Ascending aorta (tissue), 2 donors: ENCODE results near the gene ARHGAP27. TPM values are rescaled to one million over a fixed set of nuclear protein-coding genes. Genes with fewer than 3 reads are reported as not detected.

Experiments used
- DNase-seq, 2 donors: peaks; one replicate each; pipeline ENCODE4 v3.0.0-alpha.2; 2019; ENCODE audit warnings: low spot score in 2 of 2
- H3K27ac ChIP-seq, 2 donors: fragments of 200-600 bp; sonication (generic); one replicate each; pipeline ENCODE4 v1.5.1; 2016 to 2017; ENCODE audit warnings: mild to moderate bottlenecking in 1 of 2
- H3K27me3 ChIP-seq: fragments of 200-600 bp; sonication (generic); one replicate; pipeline ENCODE4 v1.5.1; 2017
- H3K36me3 ChIP-seq, 2 donors: fragments of 200-600 bp; sonication (generic); one replicate each; pipeline ENCODE4 v1.5.1; 2016
- H3K4me1 ChIP-seq, 2 donors: fragments of 200-600 bp; sonication (generic); one replicate each; pipeline ENCODE4 v1.5.1; 2016 to 2017; ENCODE audit warnings: mild to moderate bottlenecking in 1 of 2
- H3K4me3 ChIP-seq, 2 donors: fragments of 200-600 bp; sonication (generic); one replicate each; pipeline ENCODE4 v1.5.1; 2016 to 2017; ENCODE audit warnings: mild to moderate bottlenecking in 1 of 2
- H3K9me3 ChIP-seq, 2 donors: fragments of 200-600 bp; sonication (generic); one replicate each; pipeline ENCODE4 v1.5.1; 2016
- CTCF ChIP-seq, 3 experiments: fragments of 200-600 bp in 2 of 3; fragments of 450-650 bp in 1 of 3; sonication (generic) in 2 of 3; IDR thresholded peaks; one replicate each; pipeline ENCODE4 v1.5.1; 2016 to 2019; ENCODE audit warnings: antibody characterized with exemption in 3 of 3, mild to moderate bottlenecking in 1 of 3, moderate library complexity in 1 of 3
- intact Hi-C: fragments of 100-400 bp; cut with DNase I; formaldehyde crosslinking; loops from one replicate; pipeline ENCODE4 v1.15.1; 2023
- total RNA-seq: library from RNA; depleted of rRNA; stranded (reverse); fragments of >200 nt; gene quantifications from one replicate; pipeline ENCODE4 v1.1.0, GENCODE V29; 2016

The ARHGAP27 gene
- total RNA-seq, 1 donor from 2014 or later, result 80.6 TPM

GRCh38 chr17:45405250-45406086 is 27.2 kb downstream of the ARHGAP27 start:
- H3K27ac ChIP-seq, result no peak overlapping the region
- H3K36me3 ChIP-seq, result peaks cover 0 to 13% of the 10 kb centered on the region in 2 donors
- peak overlapping the region in 1 of 2 donors; percentile 29 for H3K4me3 ChIP-seq
- TF ChIP-seq CTCF (IDR thresholded peaks at IDR 0.05), result no peak
- no peaks in the 10 kb centered on the region for H3K27me3 ChIP-seq
- no peaks in the 10 kb centered on the region for H3K9me3 ChIP-seq
- intact Hi-C loops, result no loop called here
- DNase-seq, result no peak
- peaks cover 0 to 5% of the 10 kb centered on the region in 2 donors for H3K4me1 ChIP-seq

DNA sequence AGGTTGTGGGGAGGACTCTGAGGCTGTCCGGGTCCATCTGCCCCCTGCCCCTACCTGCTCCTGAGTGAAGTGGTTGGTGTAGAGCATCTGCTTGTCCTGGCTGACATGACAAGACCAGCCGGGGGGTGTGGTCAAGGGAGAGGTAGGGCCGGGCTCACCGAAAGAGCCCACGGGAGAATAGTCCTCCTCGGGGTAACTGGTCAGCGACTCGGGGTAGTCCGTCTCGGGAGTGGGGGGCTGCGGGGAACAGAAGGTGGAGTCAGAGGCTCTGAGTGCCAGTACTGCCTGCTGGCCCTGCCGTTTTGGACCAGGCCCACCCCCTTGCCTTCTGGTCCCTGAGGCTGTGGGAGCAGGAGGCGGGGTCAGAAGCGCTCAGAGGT is 27.8 kb downstream of the ARHGAP27 start:
- intact Hi-C loops, result no loop called here
- DNase-seq, result no peak
- H3K27me3 ChIP-seq, result no peaks in the 10 kb centered on the region
- H3K27ac ChIP-seq, result no peak overlapping the region
- no peaks in the 10 kb centered on the region for H3K9me3 ChIP-seq
- TF ChIP-seq CTCF (IDR thresholded peaks at IDR 0.05), result no peak
- H3K4me1 ChIP-seq, result peaks cover 0 to 5% of the 10 kb centered on the region in 2 donors
- H3K36me3 ChIP-seq, result peaks cover 0 to 13% of the 10 kb centered on the region in 2 donors
- no peak overlapping the region for H3K4me3 ChIP-seq

DNA sequence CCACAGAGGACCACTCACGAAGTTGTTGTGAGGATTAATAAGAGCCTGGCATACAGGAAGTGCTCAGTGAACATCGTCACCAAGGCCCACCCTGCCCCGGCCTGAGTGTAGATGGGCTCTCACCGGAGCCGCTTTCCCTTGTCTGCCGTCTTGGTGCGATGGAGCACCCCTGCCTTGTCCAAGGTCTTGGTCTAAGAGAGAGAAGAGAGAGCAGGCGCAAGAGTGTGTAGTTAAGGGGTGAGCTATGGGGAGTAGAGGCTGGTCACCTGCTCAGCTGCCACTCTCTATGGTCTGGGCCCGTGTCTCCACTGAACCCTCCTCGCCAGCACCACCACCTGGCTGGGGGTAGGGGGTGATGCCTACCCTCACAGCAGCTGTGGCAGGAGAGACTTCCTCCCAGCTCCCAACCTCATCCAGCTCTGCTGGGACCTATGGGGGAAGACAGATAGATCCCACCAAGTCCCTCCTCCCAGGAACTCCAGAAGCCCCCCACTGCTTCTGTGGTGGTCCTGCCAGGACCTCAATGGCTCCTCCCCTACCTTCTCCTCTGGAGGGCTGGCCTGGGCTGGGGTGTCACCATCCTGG is 28.7 kb downstream of the ARHGAP27 start:
- Histone ChIP-seq H3K36me3 (peaks cover 0 to 15% of the 10 kb centered on the region in 2 donors), H3K4me3 (no peak overlapping the region), H3K27ac (no peak overlapping the region), H3K4me1 (peaks cover 0 to 5% of the 10 kb centered on the region in 2 donors), H3K27me3 (no peaks in the 10 kb centered on the region), H3K9me3 (no peaks in the 10 kb centered on the region)
- intact Hi-C loops, result no loop called here
- no peak for TF ChIP-seq CTCF (IDR thresholded peaks at IDR 0.05)
- DNase-seq, result no peak

- H3K4me3 ChIP-seq, result no peak overlapping the region
- peaks cover 0 to 5% of the 10 kb centered on the region in 2 donors for H3K4me1 ChIP-seq
- DNase-seq, result no peak
- H3K9me3 ChIP-seq, result no peaks in the 10 kb centered on the region
- TF ChIP-seq CTCF (IDR thresholded peaks at IDR 0.05), result no peak
- no peak overlapping the region for H3K27ac ChIP-seq
- intact Hi-C loops, result no loop called here
- no peaks in the 10 kb centered on the region for H3K27me3 ChIP-seq
- H3K36me3 ChIP-seq, result peaks cover 0 to 15% of the 10 kb centered on the region in 2 donors
Observed at GRCh38 chr17:45402916-45403315, 29.8 kb downstream of the ARHGAP27 start.

GRCh38 chr17:45398800-45399199 is 33.9 kb downstream of the ARHGAP27 start:
- no peak overlapping the region for H3K27ac ChIP-seq
- no peak for TF ChIP-seq CTCF (IDR thresholded peaks at IDR 0.05)
- no peaks in the 10 kb centered on the region for H3K4me1 ChIP-seq
- no peaks in the 10 kb centered on the region for H3K27me3 ChIP-seq
- peaks cover 0 to 12% of the 10 kb centered on the region in 2 donors for H3K36me3 ChIP-seq
- no peak overlapping the region for H3K4me3 ChIP-seq
- no peak for DNase-seq
- H3K9me3 ChIP-seq, result no peaks in the 10 kb centered on the region
- intact Hi-C loops, result no loop called here
